Measurements from ENCODE around the gene IQSEC1.

IQSEC1 gene

DNA sequence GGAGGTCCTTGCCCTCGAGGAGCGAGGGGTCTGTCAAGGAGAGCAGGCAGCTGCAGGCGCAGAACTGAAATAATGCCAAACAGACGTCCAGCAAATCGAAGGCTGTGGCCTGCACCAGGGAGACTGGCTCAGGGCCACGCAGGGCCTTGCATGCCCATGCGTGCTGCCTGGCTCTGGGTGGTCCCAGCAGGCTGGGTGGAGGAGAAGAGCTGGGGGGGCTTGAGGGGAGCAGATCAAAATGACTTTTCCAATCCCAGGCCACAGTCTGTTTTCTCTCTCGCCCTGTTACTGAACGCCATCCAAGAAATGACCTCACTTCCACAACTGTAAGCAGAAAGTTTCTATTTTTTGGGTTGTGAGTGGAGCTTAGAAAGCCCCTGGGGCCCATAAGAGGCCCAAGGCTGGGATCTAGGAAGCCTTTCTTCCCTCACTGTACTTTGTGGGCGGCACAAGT is 134.9 kb downstream of the IQSEC1 start:
- TF ChIP-seq FOXM1 (IDR thresholded peaks at IDR 0.05; ENCODE audit: borderline replicate concordance, low read depth) (no peak), RAD21 (IDR thresholded peaks at IDR 0.05; ENCODE audit: low read depth) (no peak), YY1 (IDR thresholded peaks at IDR 0.05; ENCODE audit: low read depth) (no peak), ZBTB7A (IDR thresholded peaks at IDR 0.05; ENCODE audit: low read depth) (no peak), CREB1 (IDR thresholded peaks at IDR 0.05; ENCODE audit: low read depth) (no peak), EGR1 (IDR thresholded peaks at IDR 0.05) (no peak), TAF1 (IDR thresholded peaks at IDR 0.05; ENCODE audit: low read depth) (no peak), TCF12 (IDR thresholded peaks at IDR 0.05; ENCODE audit: low read depth) (no peak), TEAD4 (IDR thresholded peaks at IDR 0.05) (no peak), NFIC (IDR thresholded peaks at IDR 0.05) (no peak), EP300 (IDR thresholded peaks at IDR 0.05; ENCODE audit: borderline replicate concordance) (no peak), CEBPB (IDR thresholded peaks at IDR 0.05) (no peak)
- TF ChIP-seq, protein P1, sequence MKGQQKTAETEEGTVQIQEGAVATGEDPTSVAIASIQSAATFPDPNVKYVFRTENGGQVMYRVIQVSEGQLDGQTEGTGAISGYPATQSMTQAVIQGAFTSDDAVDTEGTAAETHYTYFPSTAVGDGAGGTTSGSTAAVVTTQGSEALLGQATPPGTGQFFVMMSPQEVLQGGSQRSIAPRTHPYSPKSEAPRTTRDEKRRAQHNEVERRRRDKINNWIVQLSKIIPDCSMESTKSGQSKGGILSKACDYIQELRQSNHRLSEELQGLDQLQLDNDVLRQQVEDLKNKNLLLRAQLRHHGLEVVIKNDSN (IDR thresholded peaks at IDR 0.05), result no peak
- TF ChIP-seq, protein P2, sequence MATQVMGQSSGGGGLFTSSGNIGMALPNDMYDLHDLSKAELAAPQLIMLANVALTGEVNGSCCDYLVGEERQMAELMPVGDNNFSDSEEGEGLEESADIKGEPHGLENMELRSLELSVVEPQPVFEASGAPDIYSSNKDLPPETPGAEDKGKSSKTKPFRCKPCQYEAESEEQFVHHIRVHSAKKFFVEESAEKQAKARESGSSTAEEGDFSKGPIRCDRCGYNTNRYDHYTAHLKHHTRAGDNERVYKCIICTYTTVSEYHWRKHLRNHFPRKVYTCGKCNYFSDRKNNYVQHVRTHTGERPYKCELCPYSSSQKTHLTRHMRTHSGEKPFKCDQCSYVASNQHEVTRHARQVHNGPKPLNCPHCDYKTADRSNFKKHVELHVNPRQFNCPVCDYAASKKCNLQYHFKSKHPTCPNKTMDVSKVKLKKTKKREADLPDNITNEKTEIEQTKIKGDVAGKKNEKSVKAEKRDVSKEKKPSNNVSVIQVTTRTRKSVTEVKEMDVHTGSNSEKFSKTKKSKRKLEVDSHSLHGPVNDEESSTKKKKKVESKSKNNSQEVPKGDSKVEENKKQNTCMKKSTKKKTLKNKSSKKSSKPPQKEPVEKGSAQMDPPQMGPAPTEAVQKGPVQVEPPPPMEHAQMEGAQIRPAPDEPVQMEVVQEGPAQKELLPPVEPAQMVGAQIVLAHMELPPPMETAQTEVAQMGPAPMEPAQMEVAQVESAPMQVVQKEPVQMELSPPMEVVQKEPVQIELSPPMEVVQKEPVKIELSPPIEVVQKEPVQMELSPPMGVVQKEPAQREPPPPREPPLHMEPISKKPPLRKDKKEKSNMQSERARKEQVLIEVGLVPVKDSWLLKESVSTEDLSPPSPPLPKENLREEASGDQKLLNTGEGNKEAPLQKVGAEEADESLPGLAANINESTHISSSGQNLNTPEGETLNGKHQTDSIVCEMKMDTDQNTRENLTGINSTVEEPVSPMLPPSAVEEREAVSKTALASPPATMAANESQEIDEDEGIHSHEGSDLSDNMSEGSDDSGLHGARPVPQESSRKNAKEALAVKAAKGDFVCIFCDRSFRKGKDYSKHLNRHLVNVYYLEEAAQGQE (IDR thresholded peaks at IDR 0.05; ENCODE audit: low read depth), result no peak
- TF ChIP-seq, protein P3, sequence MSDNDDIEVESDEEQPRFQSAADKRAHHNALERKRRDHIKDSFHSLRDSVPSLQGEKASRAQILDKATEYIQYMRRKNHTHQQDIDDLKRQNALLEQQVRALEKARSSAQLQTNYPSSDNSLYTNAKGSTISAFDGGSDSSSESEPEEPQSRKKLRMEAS (IDR thresholded peaks at IDR 0.05), result no peak

DNA sequence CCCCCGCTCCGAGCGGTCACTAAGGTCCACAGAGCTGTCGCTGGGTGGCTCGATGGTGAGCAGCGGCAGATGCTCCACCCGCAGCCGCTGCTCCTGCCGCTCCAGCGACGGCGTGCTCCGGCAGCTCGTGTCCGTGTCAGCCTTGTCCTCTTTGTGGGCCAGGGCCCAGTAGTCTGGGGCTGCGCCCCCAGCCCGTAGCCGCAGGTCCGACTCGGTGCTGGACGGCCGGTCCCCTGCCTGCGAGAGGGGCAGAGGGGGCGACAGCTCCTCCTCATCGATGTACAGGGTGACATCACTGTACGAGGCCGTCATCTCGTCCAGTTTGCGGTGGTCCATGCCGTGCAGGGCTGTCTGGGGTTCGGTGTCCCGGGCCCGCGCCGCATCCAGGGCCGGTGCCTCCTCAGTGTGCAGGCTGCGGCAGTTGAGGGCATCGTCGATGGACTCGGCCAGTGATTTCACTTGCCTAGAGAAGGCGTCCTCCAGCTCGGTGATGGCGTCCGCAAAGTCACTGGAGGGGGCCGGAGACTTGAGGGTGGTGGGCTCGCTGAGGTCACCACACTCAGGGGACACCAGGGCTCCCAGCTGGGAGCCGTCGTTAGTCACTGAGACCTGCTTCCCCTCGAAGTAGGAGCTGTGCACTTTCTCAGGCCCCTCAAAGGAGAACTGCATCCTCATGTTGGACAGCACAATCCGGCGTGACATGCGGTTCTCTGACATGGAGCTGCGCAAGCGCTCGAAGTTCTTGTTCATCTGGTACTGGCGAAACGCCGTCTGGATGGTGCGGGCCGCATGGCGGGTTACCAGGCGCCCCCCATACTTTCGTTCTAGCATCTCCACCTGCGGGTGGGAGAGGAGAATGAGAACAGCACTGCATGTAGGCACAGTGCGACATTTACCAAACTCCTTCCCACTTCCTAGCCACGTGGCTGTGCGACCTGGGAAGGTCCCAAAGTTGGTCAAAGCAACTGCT is 137.1 kb downstream of the IQSEC1 start:
- no peak for TF ChIP-seq ZBTB7A (IDR thresholded peaks at IDR 0.05; ENCODE audit: low read depth)
- TF ChIP-seq TEAD4 (IDR thresholded peaks at IDR 0.05), result no peak
- no peak for TF ChIP-seq TAF1 (IDR thresholded peaks at IDR 0.05; ENCODE audit: low read depth)
- TF ChIP-seq EP300 (IDR thresholded peaks at IDR 0.05; ENCODE audit: borderline replicate concordance), result no peak
- no peak for TF ChIP-seq CEBPB (IDR thresholded peaks at IDR 0.05)
- TF ChIP-seq, protein P1 (IDR thresholded peaks at IDR 0.05), result no peak
- no peak for TF ChIP-seq TCF12 (IDR thresholded peaks at IDR 0.05; ENCODE audit: low read depth)
- no peak for TF ChIP-seq YY1 (IDR thresholded peaks at IDR 0.05; ENCODE audit: low read depth)
- no peak for TF ChIP-seq EGR1 (IDR thresholded peaks at IDR 0.05)

DNA sequence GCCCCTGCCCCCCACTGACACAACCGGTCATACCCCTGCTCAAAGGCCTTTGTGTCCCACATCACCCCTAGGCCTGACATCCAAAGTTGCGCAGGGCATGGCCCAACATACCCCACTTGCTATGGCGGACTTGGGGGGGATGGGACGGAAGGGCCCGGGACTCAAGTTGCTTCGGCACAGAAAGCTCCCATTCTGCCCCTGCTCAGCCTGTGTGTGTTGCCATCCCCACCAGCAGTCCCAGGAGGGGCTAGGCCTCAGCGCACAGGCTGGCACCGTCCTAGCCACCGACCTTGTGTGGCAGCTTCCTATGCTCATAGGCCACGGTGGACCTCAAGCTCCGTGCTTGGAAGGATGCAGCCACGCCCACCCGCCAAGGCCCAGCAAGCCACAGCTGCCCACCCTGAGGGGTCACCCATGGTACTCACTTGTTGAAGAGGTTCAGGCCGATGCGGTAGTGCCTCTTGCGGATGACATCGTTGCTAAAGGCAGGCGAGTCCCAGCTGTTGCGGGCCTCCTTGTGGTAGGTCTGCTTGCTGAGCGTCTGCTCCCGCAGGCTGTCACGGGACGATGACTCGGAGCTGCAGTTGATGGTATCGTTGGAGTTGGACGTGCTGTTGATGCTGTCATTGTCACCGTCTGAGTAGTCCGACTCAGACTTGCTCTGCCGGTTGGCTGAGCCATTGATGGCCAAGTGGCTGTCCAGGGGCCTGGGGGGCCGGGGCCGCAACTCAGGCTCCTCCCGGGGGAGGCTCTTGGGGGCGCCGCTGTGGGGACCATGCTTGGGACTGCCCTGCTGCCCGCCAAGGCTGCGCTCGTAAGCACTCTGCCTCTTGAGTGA is 138.0 kb downstream of the IQSEC1 start:
- TF ChIP-seq ZBTB7A (IDR thresholded peaks at IDR 0.05; ENCODE audit: low read depth), result no peak
- TF ChIP-seq TCF12 (IDR thresholded peaks at IDR 0.05; ENCODE audit: low read depth), result no peak
- no peak for TF ChIP-seq EGR1 (IDR thresholded peaks at IDR 0.05)
- TF ChIP-seq FOXM1 (IDR thresholded peaks at IDR 0.05; ENCODE audit: borderline replicate concordance, low read depth), result no peak
- TF ChIP-seq TEAD4 (IDR thresholded peaks at IDR 0.05), result no peak
- TF ChIP-seq RAD21 (IDR thresholded peaks at IDR 0.05; ENCODE audit: low read depth), result no peak
- no peak for TF ChIP-seq YY1 (IDR thresholded peaks at IDR 0.05; ENCODE audit: low read depth)
- TF ChIP-seq, protein P1 (IDR thresholded peaks at IDR 0.05), result no peak
- TF ChIP-seq CEBPB (IDR thresholded peaks at IDR 0.05), result no peak

DNA sequence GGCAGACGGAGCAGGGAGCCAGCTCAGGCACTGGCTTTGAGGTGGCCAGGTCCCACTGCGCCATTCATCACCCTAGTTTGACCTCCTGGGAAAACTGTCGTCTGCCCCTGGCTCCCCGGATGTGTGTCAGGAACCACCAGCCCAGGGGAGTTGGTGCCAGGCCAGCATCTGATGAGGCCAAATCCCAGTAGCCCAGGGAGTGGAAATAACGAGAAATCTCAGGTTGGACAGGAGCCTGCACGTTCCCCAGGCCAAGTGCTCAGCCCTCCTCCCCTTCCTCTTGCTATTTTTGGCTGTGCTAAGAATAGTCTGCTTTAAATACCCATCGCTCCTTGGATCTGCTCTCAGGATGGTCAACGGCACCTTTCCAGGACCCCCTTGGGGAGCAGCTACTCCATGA is 138.8 kb downstream of the IQSEC1 start:
- TF ChIP-seq CEBPB (IDR thresholded peaks at IDR 0.05) (no peak), FOXM1 (IDR thresholded peaks at IDR 0.05; ENCODE audit: borderline replicate concordance, low read depth) (no peak), TCF12 (IDR thresholded peaks at IDR 0.05; ENCODE audit: low read depth) (no peak), NFIC (IDR thresholded peaks at IDR 0.05) (no peak), CREB1 (IDR thresholded peaks at IDR 0.05; ENCODE audit: low read depth) (no peak), ZBTB7A (IDR thresholded peaks at IDR 0.05; ENCODE audit: low read depth) (no peak), TAF1 (IDR thresholded peaks at IDR 0.05; ENCODE audit: low read depth) (no peak), TEAD4 (IDR thresholded peaks at IDR 0.05) (no peak), YY1 (IDR thresholded peaks at IDR 0.05; ENCODE audit: low read depth) (no peak), EP300 (IDR thresholded peaks at IDR 0.05; ENCODE audit: borderline replicate concordance) (no peak), EGR1 (IDR thresholded peaks at IDR 0.05) (no peak), RAD21 (IDR thresholded peaks at IDR 0.05; ENCODE audit: low read depth) (no peak)
- TF ChIP-seq, protein P2 (IDR thresholded peaks at IDR 0.05; ENCODE audit: low read depth), result no peak
- TF ChIP-seq, protein P3 (IDR thresholded peaks at IDR 0.05), result no peak
- TF ChIP-seq, protein P1 (IDR thresholded peaks at IDR 0.05), result no peak

Measured in Ishikawa (cell line).